Prostate gland (tissue), 2 donors: ENCODE data around the gene BIN1. TPM values are rescaled to one million over a fixed set of nuclear protein-coding genes. Genes with fewer than 3 reads are reported as not detected.
A peak's percentile ranks its signal among the peaks of the same experiment; 100 is the strongest.

Experiments
- DNase-seq: peaks from one replicate; pipeline ENCODE4 v3.0.0-alpha.2; 2019; ENCODE audit warnings: low spot score
- H3K27ac ChIP-seq, 2 donors: fragments of 200-600 bp; sonication (generic); 2 replicates each; pipeline ENCODE4 v1.5.1; 2017 to 2019
- H3K27me3 ChIP-seq: fragments of 200-600 bp; sonication (generic); replicated peaks from 2 replicates; pipeline ENCODE4 v1.5.1; 2019; ENCODE audit not compliant: insufficient read depth
- H3K36me3 ChIP-seq, 2 donors: fragments of 200-600 bp; sonication (generic); 1 replicate in 1 of 2; 2 replicates in 1 of 2; pipeline versions ENCODE4 v1.5.1 to v1.8.1; 2017 to 2019
- H3K4me1 ChIP-seq: fragments of 200-600 bp; sonication (generic); replicated peaks from 2 replicates; pipeline ENCODE4 v1.5.1; 2019
- H3K4me3 ChIP-seq, 2 donors: fragments of 200-600 bp; sonication (generic); 2 replicates each; pipeline ENCODE4 v1.5.1; 2017 to 2019
- H3K9me3 ChIP-seq: fragments of 200-600 bp; sonication (generic); 2 replicates; pipeline ENCODE4 v1.5.1; 2017
- POLR2A ChIP-seq: fragments of 450-650 bp; IDR thresholded peaks from one replicate; pipeline ENCODE4 v1.6.1; 2016; ENCODE audit warnings: antibody characterized with exemption, mild to moderate bottlenecking
- POLR2AphosphoS5 ChIP-seq: sonication (generic); formaldehyde crosslinking; IDR thresholded peaks from one replicate; pipeline ENCODE4 v1.6.1; 2017; ENCODE audit warnings: antibody characterized with exemption
- WGBS: methylation state at CpG from one replicate; pipeline ENCODE4 v1.1.5; 2018; 5-methylcytosine and 5-hydroxymethylcytosine counted together
- intact Hi-C: fragments of 100-400 bp; cut with DNase I; formaldehyde crosslinking; loops from one replicate; pipeline ENCODE4 v1.14.2; 2022
- total RNA-seq, 2 donors: library from RNA; depleted of rRNA; stranded (reverse); fragments of >200 nt; gene quantifications; one replicate each; pipeline ENCODE4 v1.1.0, GENCODE V29; 2016
- TF ChIP-seq, protein P1 (sequence below), 4 experiments: fragments of 200-600 bp in 2 of 4; fragments of 450-650 bp in 2 of 4; sonication (generic) in 2 of 4; IDR thresholded peaks; 1 replicate in 3 of 4; 2 replicates in 1 of 4; pipeline ENCODE4 v1.5.1; 2016 to 2019; ENCODE audit warnings: antibody characterized with exemption in 4 of 4, mild to moderate bottlenecking in 2 of 4, moderate library complexity in 2 of 4

The BIN1 gene
- total RNA-seq, 2 donors from 2014 or later = 65.6 to 70.1 TPM

DNA sequence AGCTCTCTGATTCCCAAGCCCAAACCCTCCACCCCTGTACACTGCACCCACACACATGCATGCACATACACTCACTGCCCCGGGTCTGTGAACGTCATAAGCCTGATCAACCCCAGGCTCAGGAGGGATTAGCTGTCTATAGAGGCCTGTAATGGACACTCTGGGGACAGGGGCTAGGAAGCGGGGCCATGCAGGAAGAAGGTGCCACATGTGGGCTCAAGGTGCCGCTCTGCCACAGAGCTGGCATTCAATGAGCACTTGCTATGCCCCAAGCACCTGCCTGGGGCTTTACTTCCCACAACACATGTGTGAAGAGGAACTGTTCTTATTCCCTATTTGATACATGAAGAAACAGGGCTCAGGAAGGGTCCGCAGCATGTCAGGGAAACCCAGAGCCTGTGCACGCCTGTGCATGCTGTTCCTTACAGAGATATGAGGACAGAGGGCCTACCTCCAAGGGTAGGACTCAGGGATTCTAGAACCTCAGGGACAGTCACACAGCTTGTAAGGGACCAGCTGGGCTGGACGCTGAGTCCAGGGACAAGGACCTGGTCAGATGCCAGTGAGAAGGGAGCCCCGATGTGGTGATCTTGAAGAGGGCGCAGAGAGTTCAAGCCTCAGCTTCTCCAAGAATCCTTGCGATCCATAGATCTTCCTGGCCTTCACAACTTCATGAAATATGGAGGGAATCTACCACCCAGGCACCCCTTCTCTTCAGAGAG, 5.0 kb downstream of the BIN1 start:
- H3K36me3 ChIP-seq = no peaks in the 10 kb centered on the region
- no peak for DNase-seq
- H3K4me3 ChIP-seq = no peak overlapping the region
- no peak overlapping the region for H3K27ac ChIP-seq
- H3K9me3 ChIP-seq = no peaks in the 10 kb centered on the region
- H3K27me3 ChIP-seq = no peaks in the 10 kb centered on the region
- intact Hi-C loops = loop anchor here (10.0 kb wide), 1 partner anchor 303 kb away; no protein-coding TSS in a partner anchor
- H3K4me1 ChIP-seq = peaks cover 5% of the 10 kb centered on the region
- 80% methylated on average over 10 of the region's 10 CpGs for WGBS
- TF ChIP-seq, protein P1, sequence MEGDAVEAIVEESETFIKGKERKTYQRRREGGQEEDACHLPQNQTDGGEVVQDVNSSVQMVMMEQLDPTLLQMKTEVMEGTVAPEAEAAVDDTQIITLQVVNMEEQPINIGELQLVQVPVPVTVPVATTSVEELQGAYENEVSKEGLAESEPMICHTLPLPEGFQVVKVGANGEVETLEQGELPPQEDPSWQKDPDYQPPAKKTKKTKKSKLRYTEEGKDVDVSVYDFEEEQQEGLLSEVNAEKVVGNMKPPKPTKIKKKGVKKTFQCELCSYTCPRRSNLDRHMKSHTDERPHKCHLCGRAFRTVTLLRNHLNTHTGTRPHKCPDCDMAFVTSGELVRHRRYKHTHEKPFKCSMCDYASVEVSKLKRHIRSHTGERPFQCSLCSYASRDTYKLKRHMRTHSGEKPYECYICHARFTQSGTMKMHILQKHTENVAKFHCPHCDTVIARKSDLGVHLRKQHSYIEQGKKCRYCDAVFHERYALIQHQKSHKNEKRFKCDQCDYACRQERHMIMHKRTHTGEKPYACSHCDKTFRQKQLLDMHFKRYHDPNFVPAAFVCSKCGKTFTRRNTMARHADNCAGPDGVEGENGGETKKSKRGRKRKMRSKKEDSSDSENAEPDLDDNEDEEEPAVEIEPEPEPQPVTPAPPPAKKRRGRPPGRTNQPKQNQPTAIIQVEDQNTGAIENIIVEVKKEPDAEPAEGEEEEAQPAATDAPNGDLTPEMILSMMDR (IDR thresholded peaks at IDR 0.05) = no peak
- TF ChIP-seq POLR2A (no peak), POLR2AphosphoS5 (no peak)

DNA sequence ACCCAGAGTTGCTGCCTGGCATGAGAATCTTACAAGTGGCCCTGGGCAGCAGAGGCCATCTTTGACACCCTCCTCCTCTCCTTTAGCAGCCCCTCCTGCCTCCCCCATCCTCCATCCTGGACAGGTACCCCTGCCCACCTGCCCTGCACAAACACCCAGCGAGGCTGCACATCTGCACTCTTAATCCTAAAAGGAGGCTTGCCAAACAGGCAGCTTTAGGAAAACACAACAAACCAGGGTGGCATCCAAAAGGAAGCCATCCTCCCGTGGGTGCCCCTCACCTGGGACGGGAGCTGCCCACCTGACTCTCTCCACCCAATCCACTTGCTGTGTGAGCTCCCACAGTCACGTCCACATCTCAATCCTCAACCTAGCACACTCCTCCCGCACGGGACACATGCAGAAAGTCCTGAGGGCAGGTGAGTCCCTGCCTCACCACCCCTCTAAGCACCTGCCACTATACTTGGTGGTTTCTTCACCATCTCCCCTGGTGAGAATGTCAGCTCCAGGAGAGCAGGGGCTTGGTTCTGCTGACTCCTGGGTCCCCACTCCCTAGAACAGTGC, 5.8 kb downstream of the BIN1 start:
- H3K27ac ChIP-seq = peak overlapping the region in 1 of 2 donors; percentile 4
- H3K36me3 ChIP-seq = no peaks in the 10 kb centered on the region
- H3K27me3 ChIP-seq = no peaks in the 10 kb centered on the region
- H3K4me1 ChIP-seq = peaks cover 5% of the 10 kb centered on the region
- TF ChIP-seq POLR2A (no peak), POLR2AphosphoS5 (no peak)
- TF ChIP-seq, protein P1 (IDR thresholded peaks at IDR 0.05) = no peak
- 87% methylated on average over 6 of the region's 6 CpGs for WGBS
- no peak for DNase-seq
- intact Hi-C loops = loop anchor here (10.0 kb wide), 1 partner anchor 304 kb away; no protein-coding TSS in a partner anchor
- H3K4me3 ChIP-seq = no peak overlapping the region
- H3K9me3 ChIP-seq = no peaks in the 10 kb centered on the region

DNA sequence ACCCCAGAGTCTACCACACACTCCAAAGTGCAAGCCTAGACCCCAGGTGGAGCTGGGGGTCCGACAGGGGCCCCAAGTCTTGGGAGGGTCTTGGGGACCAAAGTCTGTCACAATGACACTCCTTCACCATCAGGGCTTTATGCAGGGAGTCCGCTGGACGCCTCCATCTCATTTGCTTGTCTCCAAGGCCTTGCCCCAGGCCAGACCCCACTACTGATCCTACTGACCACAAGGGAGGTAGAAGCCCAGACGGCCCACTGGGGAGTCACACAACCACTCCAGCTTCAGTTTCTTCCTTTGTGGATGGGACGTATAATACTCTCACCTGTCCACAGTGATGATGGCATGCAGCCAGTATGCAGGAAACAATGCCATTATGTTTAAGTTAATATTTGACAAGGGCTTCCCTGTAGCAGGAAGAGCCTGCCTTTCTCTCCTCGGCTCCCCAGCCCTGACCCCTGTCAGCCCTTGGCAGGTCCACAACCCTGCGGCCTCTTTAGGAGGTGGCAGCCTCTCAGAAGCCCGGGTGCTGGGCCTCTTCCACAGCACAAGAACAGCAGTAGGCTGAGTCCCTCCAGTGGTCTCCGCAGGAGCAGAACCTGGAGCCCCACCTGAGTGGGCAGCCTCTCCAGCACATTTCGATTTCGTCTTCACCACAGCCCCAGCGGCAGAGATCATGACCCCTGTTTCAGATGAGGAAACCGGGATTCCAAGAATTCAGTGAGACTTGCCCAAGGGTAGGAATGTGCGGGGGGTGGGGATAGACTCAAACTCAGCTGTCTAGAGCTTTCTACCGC, 6.5 kb downstream of the BIN1 start:
- no peaks in the 10 kb centered on the region for H3K36me3 ChIP-seq
- no peak overlapping the region for H3K4me3 ChIP-seq
- H3K27ac ChIP-seq = peak overlapping the region in 1 of 2 donors; percentile 4
- WGBS = 58% methylated on average over 15 of the region's 15 CpGs
- no peak for TF ChIP-seq POLR2AphosphoS5
- TF ChIP-seq POLR2A = no peak
- TF ChIP-seq, protein P1 (IDR thresholded peaks at IDR 0.05) = no peak
- DNase-seq = no peak
- peaks cover 5% of the 10 kb centered on the region for H3K4me1 ChIP-seq
- no peaks in the 10 kb centered on the region for H3K9me3 ChIP-seq
- intact Hi-C loops = loop anchor here (10.0 kb wide), 1 partner anchor 304 kb away; no protein-coding TSS in a partner anchor
- H3K27me3 ChIP-seq = no peaks in the 10 kb centered on the region

DNA sequence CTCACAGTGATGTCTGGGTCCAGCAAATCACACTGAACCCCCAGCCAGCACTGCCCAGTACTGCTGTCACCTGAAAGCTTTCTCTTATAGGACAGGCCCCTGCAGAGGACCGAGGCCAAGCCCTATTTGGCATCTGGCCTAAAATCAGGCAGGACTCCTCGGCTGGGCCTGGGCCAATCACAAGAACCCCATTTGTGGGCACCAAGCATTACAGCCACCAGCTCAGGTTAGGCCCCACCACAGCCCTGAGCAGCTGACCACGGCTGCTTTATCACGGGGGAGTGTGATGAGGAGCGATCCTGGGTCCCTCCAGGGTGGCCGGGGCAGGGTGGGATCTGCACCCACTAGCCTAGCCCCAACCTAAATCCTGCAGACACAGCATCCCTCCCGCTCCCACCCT, 8.2 kb downstream of the BIN1 start:
- no peak overlapping the region for H3K27ac ChIP-seq
- H3K36me3 ChIP-seq = no peaks in the 10 kb centered on the region
- 75% methylated on average over 7 of the region's 7 CpGs for WGBS
- H3K4me3 ChIP-seq = no peak overlapping the region
- intact Hi-C loops = no loop called here
- peaks cover 14% of the 10 kb centered on the region for H3K4me1 ChIP-seq
- DNase-seq = no peak
- TF ChIP-seq POLR2A (no peak), POLR2AphosphoS5 (no peak)
- TF ChIP-seq, protein P1 (IDR thresholded peaks at IDR 0.05) = no peak
- no peaks in the 10 kb centered on the region for H3K27me3 ChIP-seq
- no peaks in the 10 kb centered on the region for H3K9me3 ChIP-seq
